CD4-positive, alpha-beta T cell treated with Interleukin-4 for 1 hour (primary cell): ENCODE data around the gene MDH2.
"Not testable (repeated sequence)": the region's sequence is repeated elsewhere in the genome, so short reads cannot be mapped to it uniquely, and the experiment has no call there.

Experiments
- DNase-seq, 2 donors: peaks; one replicate each; pipeline ENCODE4 v3.0.0-alpha.2; 2020 to 2022

The MDH2 gene

GRCh38 chr7:76072243-76073148, 24.6 kb downstream of the MDH2 start:
- no peak for DNase-seq

GRCh38 chr7:76073335-76073990, 25.6 kb downstream of the MDH2 start:
- DNase-seq, result no peak

GRCh38 chr7:76074306-76074971, 26.5 kb downstream of the MDH2 start:
- DNase-seq, result no peak

GRCh38 chr7:76074972-76075370, 27.1 kb downstream of the MDH2 start:
- DNase-seq, result no peak

- no peak for DNase-seq
Measured at GRCh38 chr7:76076995-76077394, 29.1 kb downstream of the MDH2 start.

GRCh38 chr7:76077435-76077834, 29.5 kb downstream of the MDH2 start:
- DNase-seq, result no peak

- no peak for DNase-seq
Measured at GRCh38 chr7:76080204-76080603, 32.3 kb downstream of the MDH2 start.

GRCh38 chr7:76084115-76084514, 36.2 kb downstream of the MDH2 start:
- not testable (repeated sequence) for DNase-seq

- DNase-seq, result no peak
Measured at GRCh38 chr7:76086070-76086469, 38.2 kb downstream of the MDH2 start.

- DNase-seq, result not testable (repeated sequence)
Measured at GRCh38 chr7:76087362-76087791, 39.5 kb downstream of the MDH2 start.

GRCh38 chr7:76089865-76090475, 42.1 kb downstream of the MDH2 start:
- no peak for DNase-seq

GRCh38 chr7:76091506-76091905, 43.6 kb downstream of the MDH2 start:
- DNase-seq, result no peak

GRCh38 chr7:76093531-76093930, 45.6 kb downstream of the MDH2 start:
- not testable (repeated sequence) for DNase-seq

GRCh38 chr7:76094326-76094725, 46.4 kb downstream of the MDH2 start:
- DNase-seq, result not testable (repeated sequence)

GRCh38 chr7:76095908-76096307, 48.0 kb downstream of the MDH2 start:
- no peak for DNase-seq

GRCh38 chr7:76101693-76102437, 54.0 kb downstream of the MDH2 start:
- not testable (repeated sequence) for DNase-seq

- DNase-seq, result not testable (repeated sequence)
Measured at GRCh38 chr7:76103788-76104187, 55.9 kb downstream of the MDH2 start.

- DNase-seq, result not testable (repeated sequence)
Measured at GRCh38 chr7:76106130-76106529, 58.2 kb downstream of the MDH2 start.

- DNase-seq, result no peak
Measured at GRCh38 chr7:76106893-76107292, 59.0 kb downstream of the MDH2 start.

GRCh38 chr7:76108540-76109233, 60.8 kb downstream of the MDH2 start:
- no peak for DNase-seq

- not testable (repeated sequence) for DNase-seq
Measured at GRCh38 chr7:76113042-76113630, 65.2 kb downstream of the MDH2 start.
